Peyer's patch (tissue), 4 donors: ENCODE results near the gene THRB. TPM values are rescaled to one million over a fixed set of nuclear protein-coding genes. Genes with fewer than 3 reads are reported as not detected.

ENCODE experiments used
- DNase-seq, 3 donors: peaks; one replicate each; pipeline ENCODE4 v3.0.0-alpha.2; 2017 to 2019
- H3K27ac ChIP-seq, 4 donors: fragments of 200-600 bp; sonication (generic); one replicate each; pipeline ENCODE4 v1.5.1; 2016 to 2019
- H3K27me3 ChIP-seq, 2 donors: fragments of 200-600 bp; sonication (generic); one replicate each; pipeline ENCODE4 v1.5.1; 2019
- H3K36me3 ChIP-seq, 3 donors: fragments of 200-600 bp; sonication (generic); one replicate each; pipeline ENCODE4 v1.5.1; 2016 to 2019
- H3K4me1 ChIP-seq, 4 donors: fragments of 200-600 bp; sonication (generic); one replicate each; pipeline ENCODE4 v1.5.1; 2016 to 2019
- H3K4me3 ChIP-seq, 4 donors: fragments of 200-600 bp; sonication (generic); 1 replicate in 3 of 4; 2 replicates in 1 of 4; pipeline ENCODE4 v1.5.1; 2016 to 2019; ENCODE audit warnings: mild to moderate bottlenecking in 1 of 4
- H3K9me3 ChIP-seq, 4 donors: fragments of 200-600 bp; sonication (generic); one replicate each; pipeline ENCODE4 v1.5.1; 2016 to 2019; ENCODE audit warnings: mild to moderate bottlenecking in 1 of 4
- CTCF ChIP-seq, 6 experiments: fragments of 450-650 bp in 4 of 6; fragments of 200-600 bp in 2 of 6; sonication (generic) in 1 of 6; IDR thresholded peaks; one replicate each; pipeline ENCODE4 v1.5.1; 2017 to 2019; ENCODE audit warnings: antibody characterized with exemption in 6 of 6, mild to moderate bottlenecking in 3 of 6, moderate library complexity in 1 of 6
- POLR2A ChIP-seq, 2 donors: fragments of 450-650 bp; IDR thresholded peaks; one replicate each; pipeline ENCODE4 v1.5.1; 2017; ENCODE audit warnings: antibody characterized with exemption in 2 of 2, mild to moderate bottlenecking in 2 of 2, moderate library complexity in 2 of 2
- total RNA-seq, 4 donors: library from RNA; depleted of rRNA; stranded (reverse); fragments of >200 nt; gene quantifications; one replicate each; pipeline ENCODE4 v1.1.0, GENCODE V29; 2016

Gene THRB
- total RNA-seq, 4 donors from 2014 or later = 2.6 to 13.2 (median 8.4) TPM

DNA sequence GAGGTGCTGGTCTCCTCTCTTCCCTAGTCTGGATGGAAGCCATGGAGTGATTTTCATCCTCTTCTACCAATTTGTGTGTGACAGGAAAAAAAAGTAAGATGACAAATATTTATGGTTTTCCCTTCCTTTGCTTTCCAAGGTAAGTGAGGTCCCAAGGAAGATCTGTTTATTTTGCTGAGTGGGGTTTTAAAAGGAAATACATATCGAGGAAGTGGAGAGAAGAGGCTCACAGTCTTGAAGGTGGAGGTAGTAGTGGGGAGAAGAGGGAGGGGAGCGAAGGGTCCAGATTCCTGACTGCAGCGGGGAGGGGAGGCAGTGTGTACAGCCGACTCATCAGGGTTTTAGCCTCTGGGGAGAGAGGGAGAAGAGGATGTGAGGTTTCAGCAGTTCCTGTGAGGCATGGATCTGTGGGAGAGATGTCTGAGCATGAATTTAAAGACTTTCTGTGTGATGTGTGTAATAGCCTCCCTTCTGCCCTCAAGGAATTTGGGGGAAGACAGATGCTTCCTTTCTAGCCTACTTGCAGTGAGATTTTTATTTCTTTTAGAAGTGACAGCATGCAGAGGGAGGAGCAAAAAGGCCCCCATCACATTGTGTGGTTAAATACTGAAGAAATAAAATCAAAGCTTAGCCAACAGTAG is 272.4 kb downstream of the THRB start:
- Histone ChIP-seq H3K27me3 (no peaks in the 10 kb centered on the region), H3K36me3 (no peaks in the 10 kb centered on the region), H3K4me3 (no peak overlapping the region), H3K9me3 (no peaks in the 10 kb centered on the region), H3K27ac (no peak overlapping the region), H3K4me1 (no peaks in the 10 kb centered on the region)
- DNase-seq = no peak
- TF ChIP-seq POLR2A (IDR thresholded peaks at IDR 0.05) = no peak
- TF ChIP-seq CTCF (IDR thresholded peaks at IDR 0.05) = no peak

- no peaks in the 10 kb centered on the region for H3K9me3 ChIP-seq
- H3K4me1 ChIP-seq = no peaks in the 10 kb centered on the region
- peak overlapping the region in 1 of 4 donors; percentile 49 for H3K27ac ChIP-seq
- DNase-seq = no peak
- no peaks in the 10 kb centered on the region for H3K27me3 ChIP-seq
- H3K36me3 ChIP-seq = no peaks in the 10 kb centered on the region
- no peak overlapping the region for H3K4me3 ChIP-seq
- no peak for TF ChIP-seq CTCF (IDR thresholded peaks at IDR 0.05)
Observed at GRCh38 chr3:24220859-24221657, 273.6 kb downstream of the THRB start.

GRCh38 chr3:24215502-24215901 is 279.1 kb downstream of the THRB start:
- no peaks in the 10 kb centered on the region for H3K27me3 ChIP-seq
- no peak for DNase-seq
- no peak overlapping the region for H3K4me3 ChIP-seq
- TF ChIP-seq POLR2A (IDR thresholded peaks at IDR 0.05) (no peak), CTCF (IDR thresholded peaks at IDR 0.05) (no peak)
- H3K9me3 ChIP-seq = no peaks in the 10 kb centered on the region
- H3K36me3 ChIP-seq = no peaks in the 10 kb centered on the region
- H3K4me1 ChIP-seq = no peaks in the 10 kb centered on the region
- H3K27ac ChIP-seq = no peak overlapping the region

GRCh38 chr3:24211381-24211780 is 283.3 kb downstream of the THRB start:
- Histone ChIP-seq H3K27ac (no peak overlapping the region), H3K36me3 (no peaks in the 10 kb centered on the region), H3K27me3 (no peaks in the 10 kb centered on the region), H3K4me3 (no peak overlapping the region), H3K4me1 (no peaks in the 10 kb centered on the region), H3K9me3 (no peaks in the 10 kb centered on the region)
- no peak for DNase-seq
- TF ChIP-seq POLR2A (IDR thresholded peaks at IDR 0.05) (no peak), CTCF (IDR thresholded peaks at IDR 0.05) (no peak)

GRCh38 chr3:24202071-24202470 is 292.6 kb downstream of the THRB start:
- H3K36me3 ChIP-seq = no peaks in the 10 kb centered on the region
- H3K4me3 ChIP-seq = no peak overlapping the region
- H3K27me3 ChIP-seq = no peaks in the 10 kb centered on the region
- H3K9me3 ChIP-seq = peaks cover 0 to 6% (median 0%) of the 10 kb centered on the region in 4 donors
- TF ChIP-seq POLR2A (IDR thresholded peaks at IDR 0.05) (no peak), CTCF (IDR thresholded peaks at IDR 0.05) (no peak)
- no peak for DNase-seq
- no peak overlapping the region for H3K27ac ChIP-seq
- H3K4me1 ChIP-seq = no peaks in the 10 kb centered on the region
